Mesothelial cell of epicardium (in vitro differentiated cells): ENCODE results near the gene CCDC179. TPM values are rescaled to one million over a fixed set of nuclear protein-coding genes. Genes with fewer than 3 reads are reported as not detected.

Experiments
- DNase-seq, 2 experiments: peaks; one replicate each; pipeline ENCODE4 v3.0.0; 2021; ENCODE audit warnings: low spot score in 2 of 2; ENCODE audit not compliant: unreplicated experiment in 2 of 2
- H3K27ac Mint-ChIP-seq: 2 replicates; pipeline ENCODE4 v1.8.0; 2021; ENCODE audit warnings: mixed read lengths
- H3K27me3 Mint-ChIP-seq: 2 replicates; pipeline ENCODE4 v1.8.0; 2021; ENCODE audit warnings: low read depth, mixed read lengths
- H3K36me3 Mint-ChIP-seq: 2 replicates; pipeline ENCODE4 v1.8.0; 2021; ENCODE audit warnings: mixed read lengths
- H3K4me1 Mint-ChIP-seq: 2 replicates; pipeline ENCODE4 v1.8.0; 2021; ENCODE audit warnings: mixed read lengths
- H3K4me3 Mint-ChIP-seq: 2 replicates; pipeline ENCODE4 v1.8.0; 2021; ENCODE audit warnings: mild to moderate bottlenecking, moderate library complexity, mixed read lengths
- H3K9me3 Mint-ChIP-seq: 2 replicates; pipeline ENCODE4 v1.8.0; 2021; ENCODE audit warnings: mixed read lengths
- total RNA-seq: library from RNA; stranded (reverse); gene quantifications from 3 replicates; pipeline ENCODE4 v1.2.1, GENCODE V29; 2021
- TF ChIP-seq, protein P1 (sequence below): fragments of 200-600 bp; sonication (generic); IDR thresholded peaks from one replicate; pipeline ENCODE4 v1.5.0; 2021; ENCODE audit warnings: antibody characterized with exemption; ENCODE audit not compliant: unreplicated experiment

CCDC179 gene
- total RNA-seq, 1 donor from 2014 or later, result not detected

DNA sequence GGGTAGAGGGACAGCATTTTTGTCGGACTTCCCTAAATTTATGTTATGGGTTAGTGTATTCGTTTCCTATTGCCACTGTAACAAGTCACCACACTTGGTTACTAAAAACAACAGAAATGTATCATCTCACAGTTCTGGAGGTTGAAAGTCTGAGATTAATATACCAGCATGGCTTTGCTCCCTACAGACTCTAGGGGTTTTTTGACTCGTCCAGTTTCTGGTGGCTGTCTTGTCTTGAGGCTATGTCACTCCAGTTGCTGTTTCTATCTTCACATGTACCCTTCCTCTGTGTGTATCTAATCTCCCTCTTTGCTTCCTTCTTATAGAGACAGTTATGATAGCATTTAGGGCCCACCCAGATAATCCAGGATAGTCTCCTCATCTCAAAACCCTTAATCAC, 9.1 kb upstream of the CCDC179 start:
- H3K27ac Mint-ChIP-seq, result no peak overlapping the region
- no peak overlapping the region for H3K4me3 Mint-ChIP-seq
- TF ChIP-seq, protein P1, sequence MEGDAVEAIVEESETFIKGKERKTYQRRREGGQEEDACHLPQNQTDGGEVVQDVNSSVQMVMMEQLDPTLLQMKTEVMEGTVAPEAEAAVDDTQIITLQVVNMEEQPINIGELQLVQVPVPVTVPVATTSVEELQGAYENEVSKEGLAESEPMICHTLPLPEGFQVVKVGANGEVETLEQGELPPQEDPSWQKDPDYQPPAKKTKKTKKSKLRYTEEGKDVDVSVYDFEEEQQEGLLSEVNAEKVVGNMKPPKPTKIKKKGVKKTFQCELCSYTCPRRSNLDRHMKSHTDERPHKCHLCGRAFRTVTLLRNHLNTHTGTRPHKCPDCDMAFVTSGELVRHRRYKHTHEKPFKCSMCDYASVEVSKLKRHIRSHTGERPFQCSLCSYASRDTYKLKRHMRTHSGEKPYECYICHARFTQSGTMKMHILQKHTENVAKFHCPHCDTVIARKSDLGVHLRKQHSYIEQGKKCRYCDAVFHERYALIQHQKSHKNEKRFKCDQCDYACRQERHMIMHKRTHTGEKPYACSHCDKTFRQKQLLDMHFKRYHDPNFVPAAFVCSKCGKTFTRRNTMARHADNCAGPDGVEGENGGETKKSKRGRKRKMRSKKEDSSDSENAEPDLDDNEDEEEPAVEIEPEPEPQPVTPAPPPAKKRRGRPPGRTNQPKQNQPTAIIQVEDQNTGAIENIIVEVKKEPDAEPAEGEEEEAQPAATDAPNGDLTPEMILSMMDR, result no peak
- peaks cover 2% of the 10 kb centered on the region for H3K4me1 Mint-ChIP-seq
- DNase-seq, result no peak
- H3K9me3 Mint-ChIP-seq, result peaks cover 4% of the 10 kb centered on the region
- H3K36me3 Mint-ChIP-seq, result no peaks in the 10 kb centered on the region
- H3K27me3 Mint-ChIP-seq, result peaks cover 1% of the 10 kb centered on the region

DNA sequence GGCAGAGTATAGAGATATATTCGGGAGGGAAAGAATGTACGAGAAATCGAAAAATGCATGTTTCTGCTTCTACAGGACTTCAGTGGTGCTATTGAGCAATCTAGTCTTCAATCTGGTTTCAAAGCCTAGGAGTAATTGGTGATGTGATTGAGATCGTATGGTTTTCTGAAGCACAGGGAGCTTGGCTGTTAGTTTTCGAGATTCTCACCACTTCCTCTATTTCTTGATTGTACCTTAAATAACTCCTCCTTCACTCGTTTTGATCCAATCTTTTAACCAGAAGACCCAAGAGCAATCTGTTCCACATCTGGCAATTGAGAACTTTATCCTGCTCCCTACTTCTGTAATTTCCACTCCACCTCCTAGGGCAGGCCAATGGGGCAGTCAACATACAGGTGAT, 518 bp downstream of the CCDC179 start:
- Mint-ChIP-seq H3K4me1 (no peaks in the 10 kb centered on the region), H3K27ac (no peak overlapping the region), H3K36me3 (no peaks in the 10 kb centered on the region), H3K9me3 (peaks cover 18% of the 10 kb centered on the region), H3K4me3 (no peak overlapping the region), H3K27me3 (no peaks in the 10 kb centered on the region)
- TF ChIP-seq, protein P1, result no peak
- no peak for DNase-seq

DNA sequence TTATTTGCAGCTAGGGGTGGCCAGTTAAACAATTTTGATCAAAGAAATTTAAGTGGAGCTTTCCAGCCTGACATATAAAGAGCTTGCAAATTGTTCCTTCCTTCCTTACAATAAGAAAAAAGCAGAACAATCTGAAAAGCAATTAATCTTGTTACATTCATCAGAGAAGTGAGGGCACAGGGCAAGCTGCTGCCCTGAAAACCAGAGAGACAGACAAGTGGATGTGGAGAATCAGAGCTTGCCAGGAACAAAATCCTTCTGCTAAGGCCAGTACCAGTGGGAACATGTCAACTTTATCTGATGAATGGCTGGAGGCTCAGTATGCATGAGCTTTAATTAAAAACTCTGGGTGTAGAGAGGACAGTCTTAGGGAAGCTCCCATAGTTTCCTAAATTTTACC, 8.8 kb downstream of the CCDC179 start:
- DNase-seq, result no peak
- H3K36me3 Mint-ChIP-seq, result peaks cover 6% of the 10 kb centered on the region
- TF ChIP-seq, protein P1, result no peak
- H3K27me3 Mint-ChIP-seq, result no peaks in the 10 kb centered on the region
- no peaks in the 10 kb centered on the region for H3K4me1 Mint-ChIP-seq
- H3K27ac Mint-ChIP-seq, result no peak overlapping the region
- H3K9me3 Mint-ChIP-seq, result peaks cover 27% of the 10 kb centered on the region
- H3K4me3 Mint-ChIP-seq, result no peak overlapping the region

DNA sequence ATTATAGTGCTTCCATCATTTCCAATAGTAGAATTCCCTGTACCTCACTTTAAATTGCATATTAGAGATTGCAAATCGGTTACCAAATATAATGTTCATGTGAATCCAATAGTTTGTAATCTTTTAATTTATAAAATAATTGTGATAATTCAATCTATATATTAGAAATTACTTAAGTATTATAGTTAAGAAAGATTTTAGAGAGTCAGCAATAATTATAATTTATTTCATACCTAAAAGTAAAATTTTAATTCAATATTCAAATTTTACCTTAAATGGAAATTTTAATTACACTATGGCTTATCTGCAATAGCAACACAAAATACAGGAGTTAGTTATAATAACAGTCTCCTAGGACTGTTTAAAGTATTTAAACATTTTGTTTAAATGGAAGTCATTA, 13.5 kb downstream of the CCDC179 start:
- Mint-ChIP-seq H3K27ac (no peak overlapping the region), H3K4me1 (no peaks in the 10 kb centered on the region)
- DNase-seq, result no peak

DNA sequence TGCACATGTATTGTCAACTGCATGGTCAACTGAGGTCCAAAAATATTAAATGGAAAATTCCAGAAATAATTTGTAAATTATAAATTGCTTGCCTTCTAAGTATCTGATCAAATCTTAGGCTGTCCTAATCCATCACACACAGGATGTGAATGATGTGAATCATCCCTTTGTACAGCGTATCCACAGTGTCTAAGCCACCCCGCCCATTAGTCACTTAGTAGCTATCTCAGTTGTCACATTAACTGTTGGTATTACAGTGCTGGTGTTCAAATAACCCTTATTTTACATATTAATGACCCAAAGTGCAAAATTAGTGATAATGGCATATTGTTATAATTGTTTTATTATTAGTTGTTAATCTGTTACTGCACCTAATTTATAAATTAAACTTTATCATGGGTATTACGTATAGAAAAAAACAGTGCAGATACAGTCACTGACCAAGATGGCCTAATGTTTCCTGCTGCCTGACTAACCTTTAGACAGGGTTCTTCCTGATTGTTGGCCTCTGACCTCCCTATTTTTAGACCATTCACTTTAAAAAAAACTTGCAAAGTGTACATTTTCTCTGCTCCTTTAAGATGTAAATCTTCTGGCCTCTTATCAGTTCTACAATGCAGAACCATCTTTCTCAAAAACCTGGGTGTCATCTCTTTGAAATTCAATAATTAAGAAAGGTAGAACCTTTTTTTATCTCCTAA, 27.8 kb downstream of the CCDC179 start:
- no peak for DNase-seq
- Mint-ChIP-seq H3K4me1 (peaks cover 6% of the 10 kb centered on the region), H3K27ac (no peak overlapping the region), H3K36me3 (no peaks in the 10 kb centered on the region), H3K9me3 (no peaks in the 10 kb centered on the region), H3K4me3 (no peak overlapping the region), H3K27me3 (no peaks in the 10 kb centered on the region)
- TF ChIP-seq, protein P1, result no peak

More for the DNA sequence above, 13.5 kb downstream of the CCDC179 start:
- no peaks in the 10 kb centered on the region for H3K27me3 Mint-ChIP-seq
- no peak overlapping the region for H3K4me3 Mint-ChIP-seq
- peaks cover 17% of the 10 kb centered on the region for H3K9me3 Mint-ChIP-seq
- TF ChIP-seq, protein P1, result no peak
- no peaks in the 10 kb centered on the region for H3K36me3 Mint-ChIP-seq
